Loucy (cell line): ENCODE measurements around the gene XXYLT1.

ENCODE experiments used
- EZH2phosphoT487 ChIP-seq: fragments of 200-600 bp; IDR thresholded peaks from 2 replicates; pipeline ENCODE4 v1.6.1; 2018; ENCODE audit warnings: antibody characterized with exemption, mild to moderate bottlenecking, moderate library complexity, borderline replicate concordance
- TF ChIP-seq, protein P1 (sequence below): fragments of 200-600 bp; sonication (generic); conservative IDR thresholded peaks from 2 replicates; pipeline ENCODE4 v1.5.1; 2014; ENCODE audit warnings: mild to moderate bottlenecking, antibody characterized with exemption, low read length

DNA sequence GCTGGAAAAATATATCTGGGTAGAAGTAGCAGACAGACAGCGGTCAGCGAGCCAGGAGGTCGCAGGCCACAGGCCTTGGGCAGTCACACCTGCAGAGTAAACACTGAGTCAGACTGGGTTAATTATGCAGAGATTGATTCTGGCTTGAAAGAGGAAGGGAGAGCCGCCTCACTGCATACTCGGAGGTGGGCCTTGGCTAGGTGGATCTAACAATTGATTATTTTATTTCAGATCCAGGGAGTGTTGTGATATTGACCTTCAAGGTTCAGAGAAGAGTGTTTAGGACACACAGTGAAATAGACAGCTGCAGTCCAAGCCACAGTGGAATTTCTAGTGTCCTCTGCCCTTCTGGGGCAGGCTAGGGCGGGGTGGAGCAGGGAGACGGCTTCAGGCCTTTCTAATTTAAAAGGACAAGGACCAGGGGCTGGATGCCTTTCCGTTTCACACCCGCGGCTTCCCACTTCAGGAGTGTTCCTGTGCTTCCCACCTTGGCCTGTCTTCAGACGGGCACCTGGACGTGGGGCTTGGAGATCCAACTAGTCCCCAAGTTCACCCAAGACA lies 237.3 kb downstream of the XXYLT1 start:
- TF ChIP-seq, protein P1, sequence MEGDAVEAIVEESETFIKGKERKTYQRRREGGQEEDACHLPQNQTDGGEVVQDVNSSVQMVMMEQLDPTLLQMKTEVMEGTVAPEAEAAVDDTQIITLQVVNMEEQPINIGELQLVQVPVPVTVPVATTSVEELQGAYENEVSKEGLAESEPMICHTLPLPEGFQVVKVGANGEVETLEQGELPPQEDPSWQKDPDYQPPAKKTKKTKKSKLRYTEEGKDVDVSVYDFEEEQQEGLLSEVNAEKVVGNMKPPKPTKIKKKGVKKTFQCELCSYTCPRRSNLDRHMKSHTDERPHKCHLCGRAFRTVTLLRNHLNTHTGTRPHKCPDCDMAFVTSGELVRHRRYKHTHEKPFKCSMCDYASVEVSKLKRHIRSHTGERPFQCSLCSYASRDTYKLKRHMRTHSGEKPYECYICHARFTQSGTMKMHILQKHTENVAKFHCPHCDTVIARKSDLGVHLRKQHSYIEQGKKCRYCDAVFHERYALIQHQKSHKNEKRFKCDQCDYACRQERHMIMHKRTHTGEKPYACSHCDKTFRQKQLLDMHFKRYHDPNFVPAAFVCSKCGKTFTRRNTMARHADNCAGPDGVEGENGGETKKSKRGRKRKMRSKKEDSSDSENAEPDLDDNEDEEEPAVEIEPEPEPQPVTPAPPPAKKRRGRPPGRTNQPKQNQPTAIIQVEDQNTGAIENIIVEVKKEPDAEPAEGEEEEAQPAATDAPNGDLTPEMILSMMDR, result no peak
- no peak for TF ChIP-seq EZH2phosphoT487
